ENCODE measurements around the gene FCRL4. TPM values are rescaled to one million over a fixed set of nuclear protein-coding genes. Genes with fewer than 3 reads are reported as not detected.

Gene FCRL4
- total RNA-seq, 1 donor from 2014 or later, result not detected

GRCh38 chr1:157580179-157580827, 17.6 kb downstream of the FCRL4 start:
- H3K27ac Mint-ChIP-seq (ENCODE audit: unreplicated experiment), result no peak overlapping the region
- DNase-seq, result no peak
- peak; percentile 79 for TF ChIP-seq CTCF (IDR thresholded peaks at IDR 0.05; ENCODE audit: partially characterized antibody, unreplicated experiment)
- no peaks in the 10 kb centered on the region for H3K9me3 Mint-ChIP-seq (ENCODE audit: unreplicated experiment)
- no peaks in the 10 kb centered on the region for H3K36me3 Mint-ChIP-seq (ENCODE audit: unreplicated experiment)
- peaks cover 3% of the 10 kb centered on the region for H3K27me3 Mint-ChIP-seq (ENCODE audit: unreplicated experiment)
- H3K4me3 Mint-ChIP-seq (ENCODE audit: unreplicated experiment), result no peak overlapping the region
- H3K4me1 Mint-ChIP-seq (ENCODE audit: low read depth, unreplicated experiment), result peaks cover 6% of the 10 kb centered on the region

- TF ChIP-seq CTCF (IDR thresholded peaks at IDR 0.05; ENCODE audit: partially characterized antibody, unreplicated experiment), result no peak
- no peaks in the 10 kb centered on the region for H3K9me3 Mint-ChIP-seq (ENCODE audit: unreplicated experiment)
- no peak for DNase-seq
- no peaks in the 10 kb centered on the region for H3K36me3 Mint-ChIP-seq (ENCODE audit: unreplicated experiment)
- H3K4me3 Mint-ChIP-seq (ENCODE audit: unreplicated experiment), result no peak overlapping the region
- peaks cover 3% of the 10 kb centered on the region for H3K27me3 Mint-ChIP-seq (ENCODE audit: unreplicated experiment)
- H3K4me1 Mint-ChIP-seq (ENCODE audit: low read depth, unreplicated experiment), result peaks cover 6% of the 10 kb centered on the region
- H3K27ac Mint-ChIP-seq (ENCODE audit: unreplicated experiment), result no peak overlapping the region
These were observed 20.5 kb downstream of the FCRL4 start for GRCh38 chr1:157577420-157577819.

- no peaks in the 10 kb centered on the region for H3K9me3 Mint-ChIP-seq (ENCODE audit: unreplicated experiment)
These were observed 22.1 kb downstream of the FCRL4 start for GRCh38 chr1:157575744-157576143.

GRCh38 chr1:157574836-157575235, 23.0 kb downstream of the FCRL4 start:
- TF ChIP-seq CTCF (IDR thresholded peaks at IDR 0.05; ENCODE audit: partially characterized antibody, unreplicated experiment), result no peak
- DNase-seq, result no peak
- Mint-ChIP-seq H3K27ac (ENCODE audit: unreplicated experiment) (no peak overlapping the region), H3K4me3 (ENCODE audit: unreplicated experiment) (no peak overlapping the region), H3K4me1 (ENCODE audit: low read depth, unreplicated experiment) (no peaks in the 10 kb centered on the region), H3K9me3 (ENCODE audit: unreplicated experiment) (no peaks in the 10 kb centered on the region), H3K27me3 (ENCODE audit: unreplicated experiment) (peaks cover 3% of the 10 kb centered on the region), H3K36me3 (ENCODE audit: unreplicated experiment) (no peaks in the 10 kb centered on the region)

More at GRCh38 chr1:157575744-157576143, 22.1 kb downstream of the FCRL4 start:
- peaks cover 3% of the 10 kb centered on the region for H3K27me3 Mint-ChIP-seq (ENCODE audit: unreplicated experiment)
- no peak overlapping the region for H3K27ac Mint-ChIP-seq (ENCODE audit: unreplicated experiment)
- no peak overlapping the region for H3K4me3 Mint-ChIP-seq (ENCODE audit: unreplicated experiment)
- H3K4me1 Mint-ChIP-seq (ENCODE audit: low read depth, unreplicated experiment), result peaks cover 5% of the 10 kb centered on the region
- no peak for TF ChIP-seq CTCF (IDR thresholded peaks at IDR 0.05; ENCODE audit: partially characterized antibody, unreplicated experiment)
- no peaks in the 10 kb centered on the region for H3K36me3 Mint-ChIP-seq (ENCODE audit: unreplicated experiment)
- DNase-seq, result no peak

GRCh38 chr1:157566484-157567300, 31.2 kb downstream of the FCRL4 start:
- no peak overlapping the region for H3K4me3 Mint-ChIP-seq (ENCODE audit: unreplicated experiment)
- H3K27me3 Mint-ChIP-seq (ENCODE audit: unreplicated experiment), result no peaks in the 10 kb centered on the region
- H3K9me3 Mint-ChIP-seq (ENCODE audit: unreplicated experiment), result no peaks in the 10 kb centered on the region
- H3K27ac Mint-ChIP-seq (ENCODE audit: unreplicated experiment), result no peak overlapping the region
- no peak for DNase-seq
- TF ChIP-seq CTCF (IDR thresholded peaks at IDR 0.05; ENCODE audit: partially characterized antibody, unreplicated experiment), result no peak
- H3K4me1 Mint-ChIP-seq (ENCODE audit: low read depth, unreplicated experiment), result no peaks in the 10 kb centered on the region
- no peaks in the 10 kb centered on the region for H3K36me3 Mint-ChIP-seq (ENCODE audit: unreplicated experiment)

Measured in glutamatergic neuron (in vitro differentiated cells).